HG02970 (cell line): ENCODE measurements around the gene NCR3LG1.

ENCODE experiments used
- ATAC-seq: cut with Tn5 transposase; IDR thresholded peaks from one replicate; pipeline ENCODE4 v1.9.1; 2021; ENCODE audit warnings: mild to moderate bottlenecking, moderate library complexity, moderate number of reproducible peaks; ENCODE audit not compliant: unreplicated experiment, low FRiP score

Gene NCR3LG1

GRCh38 chr11:17369094-17369493 is 17.5 kb downstream of the NCR3LG1 start:
- ATAC-seq = no peak

- ATAC-seq = no peak
Measured at GRCh38 chr11:17369684-17370243, 18.2 kb downstream of the NCR3LG1 start.

- ATAC-seq = no peak
Measured at GRCh38 chr11:17371614-17372013, 20.0 kb downstream of the NCR3LG1 start.

GRCh38 chr11:17375547-17375946 is 23.9 kb downstream of the NCR3LG1 start:
- ATAC-seq = no peak

- no peak for ATAC-seq
Measured at GRCh38 chr11:17376493-17376892, 24.9 kb downstream of the NCR3LG1 start.

GRCh38 chr11:17378655-17379054 is 27.1 kb downstream of the NCR3LG1 start:
- no peak for ATAC-seq

GRCh38 chr11:17379383-17380180 is 28.0 kb downstream of the NCR3LG1 start:
- ATAC-seq = no peak

GRCh38 chr11:17381156-17381555 is 29.6 kb downstream of the NCR3LG1 start:
- no peak for ATAC-seq

- no peak for ATAC-seq
Measured at GRCh38 chr11:17382046-17382728, 30.6 kb downstream of the NCR3LG1 start.

GRCh38 chr11:17383461-17383860 is 31.9 kb downstream of the NCR3LG1 start:
- no peak for ATAC-seq

- ATAC-seq = no peak
Measured at GRCh38 chr11:17384002-17384511, 32.5 kb downstream of the NCR3LG1 start.

- no peak for ATAC-seq
Measured at GRCh38 chr11:17385492-17385891, 33.9 kb downstream of the NCR3LG1 start.

DNA sequence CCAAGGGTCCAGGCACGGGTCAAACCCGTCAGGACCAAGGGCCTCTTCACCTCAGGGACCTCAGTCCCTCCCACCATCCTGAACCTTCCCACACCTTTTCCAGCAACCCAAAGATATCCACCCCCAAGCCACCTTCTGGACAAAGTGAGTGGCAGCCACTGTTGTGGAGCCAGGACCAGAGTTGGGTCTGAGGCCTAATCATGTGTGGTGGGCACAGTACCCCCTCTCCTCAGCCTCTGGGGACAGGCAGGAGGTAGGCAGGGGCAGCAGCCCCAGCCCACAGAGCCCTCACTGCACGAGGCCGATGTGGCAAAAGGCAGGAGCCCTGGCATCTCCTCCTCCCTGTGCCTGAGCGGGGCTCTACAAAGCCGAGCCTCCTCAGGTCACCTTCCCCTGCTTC is 34.3 kb downstream of the NCR3LG1 start:
- no peak for ATAC-seq

DNA sequence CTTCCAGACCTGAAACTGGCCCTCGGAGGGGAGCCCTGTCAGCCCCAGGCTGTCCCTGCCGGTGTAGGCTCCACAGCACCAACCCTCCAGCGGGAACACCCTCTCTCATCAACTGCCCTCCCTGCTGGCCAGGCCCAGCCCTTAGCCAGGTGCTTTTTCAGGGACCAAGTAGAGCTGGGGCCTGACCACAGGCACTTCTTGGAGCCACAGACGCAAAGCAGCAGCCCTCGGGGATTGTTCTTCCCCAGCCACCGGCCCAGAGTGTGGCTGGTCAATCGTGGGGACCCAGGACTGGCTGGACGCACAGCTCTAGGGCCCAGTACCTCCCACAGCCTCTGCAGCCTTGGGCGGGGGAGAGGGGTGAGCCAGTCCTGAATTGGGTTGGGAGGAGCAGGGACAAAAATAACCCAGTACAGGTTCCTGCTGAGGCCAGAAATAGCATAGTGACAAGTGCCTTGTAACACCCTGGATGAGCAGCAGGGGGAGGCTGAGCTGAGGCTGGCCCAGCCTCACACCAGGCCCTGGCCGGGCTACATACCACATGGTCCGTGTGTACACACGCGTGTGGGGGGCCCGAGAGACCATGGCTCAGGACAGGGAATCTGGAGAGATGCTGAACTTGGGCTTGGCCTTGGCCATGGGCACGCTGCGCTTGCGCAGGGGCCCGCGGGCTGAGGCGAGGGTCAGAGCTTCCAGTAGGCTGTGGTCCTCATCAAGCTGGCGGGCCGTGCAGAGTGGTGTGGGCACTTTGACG is 34.9 kb downstream of the NCR3LG1 start:
- no peak for ATAC-seq

DNA sequence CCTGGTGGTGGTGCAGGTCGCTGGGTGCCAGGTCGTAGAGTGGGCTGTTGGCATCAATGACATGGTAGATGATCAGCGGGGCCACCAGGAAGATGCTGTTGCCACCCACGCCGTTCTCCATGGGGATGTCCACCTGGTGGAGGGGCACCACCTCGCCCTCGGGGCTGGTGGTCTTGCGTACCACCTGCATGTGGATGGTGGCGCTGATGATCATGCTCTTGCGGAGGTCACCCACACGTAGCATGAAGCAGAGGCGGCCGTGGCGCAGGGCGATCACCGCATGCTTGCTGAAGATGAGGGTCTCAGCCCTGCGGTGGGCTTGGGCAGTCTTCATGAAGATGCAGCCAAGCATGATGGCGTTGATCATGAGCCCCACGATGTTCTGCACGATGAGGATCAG is 35.7 kb downstream of the NCR3LG1 start:
- no peak for ATAC-seq

GRCh38 chr11:17387811-17388210 is 36.2 kb downstream of the NCR3LG1 start:
- no peak for ATAC-seq

- peak; percentile 31 for ATAC-seq
Measured at GRCh38 chr11:17388609-17389210, 37.1 kb downstream of the NCR3LG1 start, which contains the start of gene KCNJ11. Gene KCNJ11 (minus strand): TSS chr11:17388659. CDS start chr11:17388091, 568 bp downstream.

DNA sequence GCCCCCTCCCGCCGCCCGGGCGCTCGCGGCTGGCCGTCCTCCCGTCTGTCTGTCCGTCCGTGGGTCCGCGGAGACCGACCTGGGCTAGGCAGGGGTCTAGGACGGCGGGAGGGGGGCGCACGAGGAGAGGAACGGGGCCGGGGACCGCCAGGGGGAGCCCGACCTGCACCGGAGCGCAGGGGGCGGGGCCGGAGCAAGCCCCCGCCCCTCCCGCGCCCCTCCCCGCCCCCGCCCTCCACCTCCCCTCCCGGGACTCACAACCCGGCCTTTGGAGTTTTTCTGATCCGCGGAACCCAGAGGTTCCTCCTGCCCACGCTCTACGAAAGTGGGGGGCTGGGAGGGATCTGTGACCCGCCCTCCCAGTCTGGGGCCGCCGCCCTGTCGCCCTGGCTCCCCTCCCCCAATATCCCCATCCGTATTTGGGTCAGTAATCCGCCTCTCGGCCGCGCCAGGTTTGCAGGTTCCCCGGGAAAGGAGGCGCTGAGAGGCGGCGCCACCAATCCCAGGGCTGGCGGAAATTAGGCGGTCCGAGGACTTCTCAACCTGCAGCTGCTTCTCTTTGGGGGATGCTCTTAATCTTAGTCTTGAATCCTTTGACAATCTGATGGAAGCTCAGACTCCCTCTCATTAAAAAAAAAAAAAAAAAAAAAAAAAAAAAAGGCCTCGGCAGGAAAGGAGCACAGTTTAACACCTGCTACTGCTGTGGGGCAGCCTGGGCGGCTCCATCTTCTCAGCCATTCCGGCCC is 37.8 kb downstream of the NCR3LG1 start:
- peak; percentile 56 for ATAC-seq

DNA sequence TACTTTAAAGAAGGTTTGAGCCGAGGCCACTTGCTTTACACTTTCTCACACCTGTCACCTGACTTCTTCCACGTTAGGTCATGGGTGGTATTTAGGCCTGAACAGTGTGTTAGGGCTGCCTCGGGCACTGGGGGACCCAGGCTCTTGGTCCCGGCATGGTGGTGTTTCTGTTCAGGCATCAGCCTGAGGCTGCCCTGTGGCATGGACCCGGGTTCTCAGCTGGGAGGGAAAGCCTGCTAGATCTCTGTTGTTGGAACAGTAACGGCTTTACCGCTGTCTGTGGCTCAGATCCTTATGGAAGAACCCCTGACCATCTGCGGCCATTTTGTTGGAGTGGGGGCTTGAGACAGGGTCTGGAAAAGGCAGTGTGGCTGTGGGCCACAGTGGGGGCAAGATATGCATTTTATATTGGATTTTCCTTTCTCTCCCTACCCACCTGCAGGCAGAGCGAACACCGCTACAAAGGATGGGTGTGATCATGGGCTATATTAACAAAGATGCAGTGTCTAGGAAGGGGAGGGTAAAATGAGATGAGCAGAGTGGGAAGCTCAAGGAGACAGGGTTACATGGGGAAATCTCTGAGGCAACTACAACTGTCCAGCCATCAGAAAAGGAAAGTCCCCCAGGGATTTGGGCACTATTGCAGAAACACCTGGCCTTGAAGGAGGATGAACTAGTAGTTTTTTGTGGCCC is 38.5 kb downstream of the NCR3LG1 start:
- ATAC-seq = no peak
